Breast epithelium (tissue), 3 donors: ENCODE results near the gene ZNF263.

Experiments
- CTCF ChIP-seq, 3 donors: fragments of 450-650 bp; IDR thresholded peaks; one replicate each; pipeline ENCODE4 v1.5.1; 2016 to 2017; ENCODE audit warnings: antibody characterized with exemption in 3 of 3, mild to moderate bottlenecking in 3 of 3, moderate library complexity in 3 of 3
- POLR2A ChIP-seq: fragments of 450-650 bp; IDR thresholded peaks from one replicate; pipeline ENCODE4 v1.6.1; 2016; ENCODE audit warnings: antibody characterized with exemption, mild to moderate bottlenecking, moderate library complexity
- POLR2AphosphoS5 ChIP-seq, 3 donors: sonication (generic); formaldehyde crosslinking; IDR thresholded peaks; one replicate each; pipeline ENCODE4 v1.6.1; 2017; ENCODE audit warnings: antibody characterized with exemption in 3 of 3

GRCh38 chr16:3282730-3283542 lies at the start of gene ZNF263:
- TF ChIP-seq POLR2AphosphoS5 (IDR thresholded peaks at IDR 0.05) (peak; percentile 82 to 94 (median 91)), POLR2A (peak; percentile 44), CTCF (IDR thresholded peaks at IDR 0.05) (no peak)
